HCT116 (cell line): ENCODE data around the gene SUPT3H. TPM values are rescaled to one million over a fixed set of nuclear protein-coding genes. Genes with fewer than 3 reads are reported as not detected.

Source experiments
- ATAC-seq: fragments of 200-7000 bp; cut with Tn5 transposase; 2 replicates; pipeline ENCODE4 v1.9.1; 2020; ENCODE audit warnings: mild to moderate bottlenecking, moderate library complexity
- BruUV-seq: library from RNA; stranded (reverse); fragments of 400-500 nt; replicated peaks from 2 replicates; lab custom pipeline; 2021; lab: Mats Ljungman, UMichigan
- CTCF ChIA-PET: fragments of 300-600 bp; sonication (Branson Sonifier 250); formaldehyde crosslinking; loops from one replicate; lab custom pipeline; 2021; ENCODE audit warnings: antibody characterized with exemption; lab: Charles Lee
- POLR2A ChIA-PET: fragments of 300-600, 350-600 bp; sonication (Branson Sonifier 250); formaldehyde crosslinking; loops from one replicate; lab custom pipeline; 2021; ENCODE audit warnings: antibody characterized with exemption; lab: Charles Lee
- RAD21 ChIA-PET, 2 experiments: fragments of 300-600 bp; sonication (Branson Sonifier 250); formaldehyde crosslinking; loops; one replicate each; lab custom pipeline; 2023; ENCODE audit warnings: low total read pairs in 2 of 2; ENCODE audit not compliant: uncharacterized antibody in 2 of 2, unreplicated experiment in 2 of 2, low non-redundant PET in 1 of 2; lab: Charles Lee
- DNase-seq: peaks from one replicate; pipeline ENCODE4 v3.0.0-alpha.2; 2010; ENCODE audit warnings: low read depth, low spot score
- H2AFZ ChIP-seq: fragments of 200-600 bp; shearing (Covaris generic), sonication (generic); 2 replicates; pipeline ENCODE4 v1.6.1; 2017; ENCODE audit warnings: low read depth, mixed run types, mixed read lengths, antibody characterized with exemption, low read length; ENCODE audit not compliant: poor library complexity, severe bottlenecking
- H3K27ac ChIP-seq: 2 replicates; pipeline ENCODE4 v1.5.1; 2012; ENCODE audit warnings: low read depth, low read length
- H3K27me3 ChIP-seq: fragments of 200-600 bp; sonication (generic); 2 replicates; pipeline ENCODE4 v1.6.1; 2016; ENCODE audit warnings: mixed run types, low read length, mixed read lengths; ENCODE audit not compliant: insufficient read depth
- H3K36me3 ChIP-seq, 2 experiments: fragments of 200-500 bp in 1 of 2; fragments of 200-600 bp in 1 of 2; sonication (Bioruptor generic) in 1 of 2; sonication (generic) in 1 of 2; 2 replicates each; pipeline versions ENCODE4 v1.5.1 to v1.6.1; 2014 to 2016; ENCODE audit warnings: low read length in 2 of 2, inconsistent platforms in 1 of 2, mixed read lengths in 1 of 2, mixed run types in 1 of 2; ENCODE audit not compliant: insufficient read depth in 2 of 2, control insufficient read depth in 1 of 2
- H3K4me1 ChIP-seq, 2 experiments: fragments of 200-600 bp in 1 of 2; sonication (generic) in 1 of 2; 2 replicates each; pipeline versions ENCODE4 v1.5.1 to v1.6.1; 2012 to 2017; ENCODE audit warnings: low read length in 2 of 2, inconsistent platforms in 1 of 2, mild to moderate bottlenecking in 1 of 2, mixed read lengths in 1 of 2, mixed run types in 1 of 2, moderate library complexity in 1 of 2; ENCODE audit not compliant: insufficient read depth in 2 of 2, control insufficient read depth in 1 of 2
- H3K4me2 ChIP-seq: fragments of 200-600 bp; sonication (generic); 2 replicates; pipeline ENCODE4 v1.6.1; 2017; ENCODE audit warnings: mixed run types, low read length, mixed read lengths
- H3K4me3 ChIP-seq, 2 experiments: fragments of 200-600 bp in 1 of 2; sonication (generic) in 1 of 2; replicated peaks in 1 of 2; 2 replicates each; pipeline ENCODE4 v1.5.1; 2011 to 2016; ENCODE audit warnings: low read length in 2 of 2, control low read depth in 1 of 2, low read depth in 1 of 2, mild to moderate bottlenecking in 1 of 2, mixed read lengths in 1 of 2, mixed run types in 1 of 2
- H3K79me2 ChIP-seq: fragments of 200-600 bp; sonication (generic); 2 replicates; pipeline ENCODE4 v1.6.1; 2017; ENCODE audit warnings: mild to moderate bottlenecking, mixed run types, low read length, moderate library complexity, mixed read lengths; ENCODE audit not compliant: insufficient read depth
- H3K9ac ChIP-seq: fragments of 200-600 bp; sonication (generic); 2 replicates; pipeline ENCODE4 v1.6.1; 2016; ENCODE audit warnings: low read length, mixed read lengths
- H3K9me2 ChIP-seq: fragments of 200-600 bp; sonication (generic), shearing (Covaris generic); 2 replicates; pipeline ENCODE4 v1.6.1; 2017; ENCODE audit warnings: mixed run types, mild to moderate bottlenecking, moderate library complexity; ENCODE audit not compliant: insufficient read depth
- H3K9me3 ChIP-seq, 2 experiments: fragments of 200-500 bp in 1 of 2; fragments of 200-600 bp in 1 of 2; sonication (Bioruptor generic) in 1 of 2; sonication (generic) in 1 of 2; 2 replicates each; pipeline ENCODE4 v1.6.1; 2014 to 2017; ENCODE audit warnings: low read length in 2 of 2, mixed read lengths in 2 of 2, inconsistent platforms in 1 of 2, low read depth in 1 of 2, mild to moderate bottlenecking in 1 of 2, mixed run types in 1 of 2, moderate library complexity in 1 of 2; ENCODE audit not compliant: control insufficient read depth in 1 of 2, insufficient read depth in 1 of 2
- H4K20me1 ChIP-seq: fragments of 200-600 bp; sonication (generic), shearing (Covaris generic); 2 replicates; pipeline ENCODE4 v1.6.1; 2017; ENCODE audit warnings: mixed run types, mild to moderate bottlenecking, moderate library complexity; ENCODE audit not compliant: insufficient read depth
- CEBPB ChIP-seq: IDR thresholded peaks from 2 replicates; pipeline ENCODE4 v1.6.1; 2012; ENCODE audit warnings: low read depth
- EGR1 ChIP-seq: IDR thresholded peaks from 2 replicates; pipeline ENCODE4 v1.6.1; 2012; ENCODE audit warnings: low read depth
- ELF1 ChIP-seq: IDR thresholded peaks from 2 replicates; pipeline ENCODE4 v1.6.1; 2012; ENCODE audit warnings: low read depth, borderline replicate concordance
- EZH2 ChIP-seq: fragments of 200-600 bp; sonication (generic); IDR thresholded peaks from 2 replicates; pipeline ENCODE4 v1.6.1; 2017; ENCODE audit warnings: antibody characterized with exemption, mixed run types
- EZH2phosphoT487 ChIP-seq: fragments of 200-600 bp; IDR thresholded peaks from 2 replicates; pipeline ENCODE4 v1.6.1; 2018; ENCODE audit warnings: antibody characterized with exemption, borderline replicate concordance
- POLR2A ChIP-seq: IDR thresholded peaks from 2 replicates; pipeline ENCODE4 v1.7.0; 2011; ENCODE audit warnings: borderline replicate concordance; ENCODE audit not compliant: insufficient read depth, insufficient read length; ENCODE audit errors: extremely low read depth
- POLR2AphosphoS5 ChIP-seq: IDR thresholded peaks from 2 replicates; pipeline ENCODE4 v1.6.1; 2011; ENCODE audit warnings: mild to moderate bottlenecking, low read depth, low read length, moderate library complexity
- RAD21 ChIP-seq: IDR thresholded peaks from 2 replicates; pipeline ENCODE4 v1.6.1; 2012; ENCODE audit warnings: low read depth, mild to moderate bottlenecking
- SIN3A ChIP-seq: IDR thresholded peaks from 2 replicates; pipeline ENCODE4 v1.6.1; 2012; ENCODE audit warnings: low read depth
- SP1 ChIP-seq: IDR thresholded peaks from 2 replicates; pipeline ENCODE4 v1.6.1; 2012; ENCODE audit warnings: low read depth
- SRF ChIP-seq: IDR thresholded peaks from 2 replicates; pipeline ENCODE4 v1.6.1; 2012; ENCODE audit warnings: low read depth
- ZNF274 ChIP-seq: fragments of 200-500 bp; sonication (Bioruptor generic); IDR thresholded peaks from 2 replicates; pipeline ENCODE4 v1.6.1; 2014; ENCODE audit warnings: mild to moderate bottlenecking, low read depth, low read length, inconsistent platforms
- intact Hi-C: fragments of 100-400 bp; cut with micrococcal nuclease; formaldehyde crosslinking; loops from 2 replicates; pipeline ENCODE4 v1.10.0; 2022
- total RNA-seq: library from RNA; stranded (reverse); gene quantifications from one replicate; pipeline ENCODE4 v1.2.1, GENCODE V29; 2021; ENCODE audit not compliant: unreplicated experiment
- TF ChIP-seq, protein P1 (sequence below): IDR thresholded peaks from 2 replicates; pipeline ENCODE4 v1.6.1; 2012
- TF ChIP-seq, protein P2 (sequence below): IDR thresholded peaks from 2 replicates; pipeline ENCODE4 v1.6.1; 2012

The SUPT3H gene
- total RNA-seq, 1 experiment from 2014 or later, result 7.4 TPM

DNA sequence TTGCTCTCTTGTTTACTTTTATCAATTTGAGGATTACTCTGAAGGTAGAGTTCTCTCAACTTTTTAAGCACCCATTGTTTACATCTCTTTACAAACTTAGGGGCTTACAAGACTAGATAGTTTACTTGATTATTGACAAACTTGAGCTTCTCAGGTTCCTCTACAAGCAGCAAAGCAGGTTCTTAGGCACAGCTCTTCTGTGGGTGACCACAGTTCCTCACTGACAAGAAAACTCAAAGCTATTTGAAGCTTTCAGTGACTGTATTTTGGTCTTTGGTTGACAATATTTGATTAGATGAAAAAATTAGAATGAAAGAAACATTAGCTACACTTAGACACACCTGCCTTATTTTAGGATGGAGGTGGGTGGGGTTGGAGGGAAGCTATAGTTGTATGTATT, 376.9 kb downstream of the SUPT3H start:
- TF ChIP-seq EZH2phosphoT487 (no peak), POLR2AphosphoS5 (no peak), SP1 (no peak), EGR1 (no peak), SRF (no peak), SIN3A (no peak), POLR2A (no peak), ELF1 (no peak), RAD21 (no peak), CEBPB (no peak), EZH2 (no peak), ZNF274 (no peak)
- TF ChIP-seq, protein P1, sequence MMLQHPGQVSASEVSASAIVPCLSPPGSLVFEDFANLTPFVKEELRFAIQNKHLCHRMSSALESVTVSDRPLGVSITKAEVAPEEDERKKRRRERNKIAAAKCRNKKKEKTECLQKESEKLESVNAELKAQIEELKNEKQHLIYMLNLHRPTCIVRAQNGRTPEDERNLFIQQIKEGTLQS, result no peak
- TF ChIP-seq, protein P2, sequence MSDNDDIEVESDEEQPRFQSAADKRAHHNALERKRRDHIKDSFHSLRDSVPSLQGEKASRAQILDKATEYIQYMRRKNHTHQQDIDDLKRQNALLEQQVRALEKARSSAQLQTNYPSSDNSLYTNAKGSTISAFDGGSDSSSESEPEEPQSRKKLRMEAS, result no peak
- TF ChIP-seq, all 23 proteins: peak for 0
- Histone ChIP-seq H3K9ac (no peak overlapping the region), H2AFZ (no peak overlapping the region), H3K36me3 (no peaks in the 10 kb centered on the region), H3K27me3 (no peaks in the 10 kb centered on the region), H3K4me2 (no peak overlapping the region), H3K9me2 (no peaks in the 10 kb centered on the region), H3K4me3 (no peak overlapping the region), H4K20me1 (no peaks in the 10 kb centered on the region), H3K79me2 (no peaks in the 10 kb centered on the region), H3K9me3 (no peaks in the 10 kb centered on the region), H3K27ac (no peak overlapping the region), H3K4me1 (no peaks in the 10 kb centered on the region)
- DNase-seq (no peak), ATAC-seq (no peak)
- intact Hi-C loops, result no loop called here
- ChIA-PET RAD21 (interaction anchor here in 1 of 2 experiments (0.6 kb wide), 1 partner anchor 82 kb away, joined by 3 read pairs; no protein-coding TSS in a partner anchor), CTCF (no interaction called here), POLR2A (no interaction called here)
- no TSS peak for BruUV-seq
